Lung microvascular endothelial cell (primary cell): ENCODE results near the gene GPRIN1. TPM values are rescaled to one million over a fixed set of nuclear protein-coding genes. Genes with fewer than 3 reads are reported as not detected.

Experiments
- total RNA-seq: library from RNA; depleted of rRNA; stranded (reverse); fragments of >200 nt; gene quantifications from 2 replicates; pipeline ENCODE4 v1.2.1, GENCODE V29; 2014

GPRIN1 gene
- total RNA-seq, 1 donor from 2014 or later, result 3.6 TPM

Other genes starting within 250 kb of the GPRIN1 start
- 71.5 and 115 TPM in 2 replicates for gene KIAA1191, start 248.4 kb downstream of the GPRIN1 start, total RNA-seq
- gene ARL10, start 244.7 kb downstream of the GPRIN1 start, total RNA-seq, result 4.8 and 10.5 TPM in 2 replicates
- gene NOP16, start 221.6 kb downstream of the GPRIN1 start, total RNA-seq, result 9.4 and 11.7 TPM in 2 replicates
- 35.1 and 41.3 TPM in 2 replicates for gene HIGD2A, start 221.4 kb downstream of the GPRIN1 start, total RNA-seq
- gene CLTB, start 193.6 kb downstream of the GPRIN1 start, total RNA-seq, result 90.7 and 171 TPM in 2 replicates
- 30.1 and 57.3 TPM in 2 replicates for gene FAF2, start 161.8 kb downstream of the GPRIN1 start, total RNA-seq
- 2.4 and 5.6 TPM in 2 replicates for gene RNF44, start 72.8 kb downstream of the GPRIN1 start, total RNA-seq
- gene CDHR2, start 60.8 kb downstream of the GPRIN1 start, total RNA-seq, result under 0.01 TPM in 1 of 2 replicates, not detected in the other
- 0.99 and 1.1 TPM in 2 replicates for gene SNCB, start 20.4 kb upstream of the GPRIN1 start, total RNA-seq
- gene EIF4E1B, start 20.5 kb upstream of the GPRIN1 start, total RNA-seq, result not detected in 2 replicates
- 34.4 and 38.7 TPM in 2 replicates for gene TSPAN17, start 37.3 kb upstream of the GPRIN1 start, total RNA-seq
- 0.22 and 0.40 TPM in 2 replicates for gene UNC5A, start 200.4 kb upstream of the GPRIN1 start, total RNA-seq